HepG2 (cell line): ENCODE measurements around the gene TXNRD3. TPM values are rescaled to one million over a fixed set of nuclear protein-coding genes. Genes with fewer than 3 reads are reported as not detected.

Experiments
- ATAC-seq: fragments of 200-7000 bp; cut with Tn5 transposase; 3 replicates; pipeline ENCODE4 v1.9.1; 2020; ENCODE audit warnings: mild to moderate bottlenecking, moderate library complexity
- BruUV-seq: library from RNA; stranded (reverse); fragments of 400-500 nt; replicated peaks from 2 replicates; lab custom pipeline; 2021; lab: Mats Ljungman, UMichigan
- CTCF ChIA-PET: fragments of 300-600 bp; formaldehyde crosslinking; extraction: SDS; loops from one replicate; lab custom pipeline; 2021; ENCODE audit warnings: low total read pairs, inconsistent platforms, low intra/inter-chr PET ratio; lab: Yijun Ruan, JAX
- POLR2A ChIA-PET: fragments of 350-600 bp; sonication (Branson Sonifier 250); formaldehyde crosslinking; loops from one replicate; lab custom pipeline; 2020; ENCODE audit warnings: antibody characterized with exemption, inconsistent platforms; lab: Yijun Ruan, JAX
- DNase-seq: peaks from one replicate; pipeline ENCODE4 v3.0.0-alpha.2; 2015; ENCODE audit warnings: low spot score
- FAIRE-seq: peaks from 3 replicates; lab custom pipeline; 2011; peaks lifted over from hg19 to GRCh38; lab: Jason Lieb, UNC
- H2AFZ ChIP-seq: one replicate; pipeline ENCODE4 v1.6.1; 2011; ENCODE audit warnings: low read length, inconsistent platforms
- H3K27ac ChIP-seq: fragments of 300-600 bp; 3 replicates; pipeline ENCODE4 v1.8.0; 2011; ENCODE audit warnings: mixed run types, mild to moderate bottlenecking, mixed read lengths, low read length, inconsistent platforms; ENCODE audit not compliant: insufficient read depth; ENCODE audit errors: extremely low read length
- H3K27me3 ChIP-seq, 2 experiments: fragments of 200-600 bp in 1 of 2; 2 replicates in 1 of 2; 3 replicates in 1 of 2; pipeline versions ENCODE4 v1.6.0 to v1.8.0; 2011; ENCODE audit warnings: low read length in 2 of 2, mild to moderate bottlenecking in 2 of 2, moderate library complexity in 2 of 2, inconsistent platforms in 1 of 2; ENCODE audit not compliant: insufficient read depth in 2 of 2, control insufficient read depth in 1 of 2
- H3K36me3 ChIP-seq, 2 experiments: fragments of 200-600 bp in 1 of 2; replicated peaks in 1 of 2; 2 replicates in 1 of 2; 3 replicates in 1 of 2; pipeline versions ENCODE4 v1.5.1 to v1.8.0; 2011; ENCODE audit warnings: low read length in 2 of 2, inconsistent platforms in 1 of 2; ENCODE audit not compliant: insufficient read depth in 2 of 2, control insufficient read depth in 1 of 2
- H3K4me1 ChIP-seq: 2 replicates; pipeline ENCODE4 v1.5.1; 2012; ENCODE audit warnings: low read length, inconsistent platforms; ENCODE audit not compliant: insufficient read depth
- H3K4me2 ChIP-seq: 2 replicates; pipeline ENCODE4 v1.6.0; 2011; ENCODE audit warnings: low read depth, low read length, inconsistent platforms
- H3K4me3 ChIP-seq, 3 experiments: fragments of 200-600 bp in 1 of 3; sonication (generic), shearing (Covaris generic) in 1 of 3; replicated peaks in 1 of 3; 2 replicates each; pipeline ENCODE4 v1.5.1; 2011 to 2016; ENCODE audit warnings: low read length in 3 of 3, inconsistent platforms in 2 of 3, low read depth in 2 of 3, mild to moderate bottlenecking in 2 of 3, control low read depth in 1 of 3, mixed read lengths in 1 of 3; ENCODE audit not compliant: insufficient read depth in 1 of 3
- H3K79me2 ChIP-seq: one replicate; pipeline ENCODE4 v1.6.1; 2011; ENCODE audit warnings: low read length, inconsistent platforms; ENCODE audit not compliant: insufficient read depth
- H3K9ac ChIP-seq: 2 replicates; pipeline ENCODE4 v1.6.0; 2011; ENCODE audit warnings: mild to moderate bottlenecking, low read depth, low read length, inconsistent platforms; ENCODE audit not compliant: insufficient read depth
- H3K9me3 ChIP-seq: 2 replicates; pipeline ENCODE4 v1.5.1; 2012; ENCODE audit warnings: mild to moderate bottlenecking, low read length
- H4K20me1 ChIP-seq: 2 replicates; pipeline ENCODE4 v1.6.0; 2011; ENCODE audit warnings: inconsistent platforms, mild to moderate bottlenecking, low read length, moderate library complexity; ENCODE audit not compliant: insufficient read depth
- PHF21A ChIP-seq: sonication (generic); formaldehyde crosslinking; IDR thresholded peaks from 2 replicates; pipeline ENCODE4 v1.5.0; 2020; ENCODE audit warnings: mild to moderate bottlenecking, missing genetic modification reagents
- PHF5A ChIP-seq: IDR thresholded peaks from one replicate; pipeline ENCODE4 v1.6.1; 2018; ENCODE audit warnings: low read depth, missing genetic modification reagents; ENCODE audit not compliant: unreplicated experiment
- ZFP41 ChIP-seq: sonication (generic); formaldehyde crosslinking; IDR thresholded peaks from 2 replicates; pipeline ENCODE4 v1.4.0; 2020; ENCODE audit warnings: mild to moderate bottlenecking, missing genetic modification reagents, borderline replicate concordance
- ZNF670 ChIP-seq: sonication (generic); formaldehyde crosslinking; IDR thresholded peaks from 2 replicates; pipeline ENCODE4 v1.8.0; 2022; ENCODE audit warnings: mild to moderate bottlenecking, missing genetic modification reagents, borderline replicate concordance
- WGBS: methylation state at CpG from one replicate; pipeline ENCODE4 v1.1.6; 2017; ENCODE audit warnings: low lambda C conversion rate; 5-methylcytosine and 5-hydroxymethylcytosine counted together
- in situ Hi-C: cut with HindIII; loops from 2 replicates; pipeline ENCODE4 v1.10.0; 2017; ENCODE audit warnings: low pct_unique_long_range_greater_than_20kb; ENCODE audit not compliant: extremely low pct_ligation_motif_present
- intact Hi-C: fragments of 100-400 bp; cut with micrococcal nuclease; formaldehyde crosslinking; loops from one replicate; pipeline ENCODE4 v1.10.0; 2022; ENCODE audit not compliant: unreplicated experiment
- polyA plus RNA-seq, 8 experiments: library from polyadenylated mRNA; depleted of rRNA in 3 of 8; stranded (reverse) in 7 of 8; unstranded in 1 of 8; fragments of >200 nt; fragmentation: Illumina TruSeq in 4 of 8; extraction: Trizol in 4 of 8; gene quantifications; 2 replicates each; pipeline versions ENCODE4 v1.2.1 to v1.2.3, GENCODE V29; 2011 to 2016; ENCODE audit warnings: low read depth in 4 of 8, missing spikeins in 1 of 8, mixed read lengths in 1 of 8; ENCODE audit not compliant: insufficient read depth in 1 of 8
- total RNA-seq, 5 experiments: library from RNA; depleted of rRNA; stranded (reverse); fragments of >200 nt; fragmentation: Illumina TruSeq; extraction: Trizol; gene quantifications; 2 replicates each; pipeline ENCODE4 v1.2.3, GENCODE V29; 2016; ENCODE audit warnings: low read depth in 1 of 5
- TF ChIP-seq, protein P1 (sequence below): sonication (generic); formaldehyde crosslinking; IDR thresholded peaks from 2 replicates; pipeline ENCODE4 v1.5.0; 2020; ENCODE audit warnings: mild to moderate bottlenecking, missing genetic modification reagents

Gene TXNRD3
- total and polyA plus RNA-seq, 2 of the 13 experiments (the other 11 are each of a cell fraction or from before 2014, with no cell fraction given), result 4.8 to 20.7 TPM

DNA sequence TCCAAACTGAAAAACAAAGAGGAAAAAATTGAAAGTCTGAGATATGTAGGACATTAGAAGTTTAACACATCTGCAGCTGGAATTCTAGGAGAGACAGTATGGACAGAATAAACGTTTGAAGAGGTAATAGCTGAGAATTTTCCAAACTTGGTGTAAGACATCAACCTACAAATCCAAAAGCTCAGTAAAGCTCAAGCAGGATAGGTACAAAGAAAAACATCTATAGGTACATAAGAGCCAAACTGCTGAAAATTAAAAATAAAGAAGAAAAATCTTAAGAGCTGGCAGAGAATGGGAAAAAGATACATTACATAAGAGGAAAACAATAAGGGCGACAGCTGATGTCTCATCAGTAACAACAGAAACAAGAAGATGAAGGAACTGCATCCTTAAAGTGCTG, 73.4 kb downstream of the TXNRD3 start:
- no peak overlapping the region for H3K27ac ChIP-seq
- H3K27me3 ChIP-seq, result no peaks in the 10 kb centered on the region; a peak in 2 of 5 replicates
- TF ChIP-seq PHF5A (no peak), PHF21A (CRISPR knock-in tag) (no peak)
- no peak overlapping the region for H2AFZ ChIP-seq
- H3K9ac ChIP-seq, result no peak overlapping the region
- H4K20me1 ChIP-seq, result no peaks in the 10 kb centered on the region
- intact Hi-C loops (no loop called here), in situ Hi-C loops (no loop called here)
- H3K79me2 ChIP-seq, result no peaks in the 10 kb centered on the region
- POLR2A ChIA-PET, result no interaction called here
- no peaks in the 10 kb centered on the region for H3K9me3 ChIP-seq
- BruUV-seq, result no TSS peak
- DNase-seq (no peak), FAIRE-seq (no peak), ATAC-seq (no peak)
- H3K4me3 ChIP-seq, result no peak overlapping the region
- H3K4me1 ChIP-seq, result 0 out of 2 replicates have a peak, but pooled peaks cover 3% of the 10 kb centered on the region
- 25% methylated on average over 2 of the region's 2 CpGs for WGBS
- CTCF ChIA-PET, result no interaction called here
- no peak overlapping the region for H3K4me2 ChIP-seq
- H3K36me3 ChIP-seq, result no peaks in the 10 kb centered on the region

DNA sequence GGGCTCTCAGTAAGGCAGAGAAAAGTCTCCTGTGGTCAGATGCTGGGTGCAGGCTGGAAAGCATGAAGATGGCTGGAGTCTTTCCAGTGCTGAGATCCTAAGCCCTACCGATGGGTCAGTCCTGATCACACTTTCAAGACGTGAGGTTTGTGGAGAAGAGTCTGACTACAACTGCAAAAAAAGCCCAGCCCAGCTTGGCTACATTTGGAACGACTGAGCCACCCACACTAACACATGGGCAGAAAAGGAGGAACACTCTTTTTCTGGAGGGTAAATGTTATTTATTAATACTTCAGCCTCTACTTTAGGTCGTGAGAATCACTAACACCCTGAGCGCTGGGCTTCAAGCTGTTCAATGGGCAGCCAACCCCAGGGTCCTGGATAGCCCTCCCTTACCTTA, 74.2 kb downstream of the TXNRD3 start:
- BruUV-seq, result no TSS peak
- Histone ChIP-seq H3K4me1 (0 out of 2 replicates have a peak, but pooled peaks cover 3% of the 10 kb centered on the region), H3K4me2 (no peak overlapping the region), H2AFZ (no peak overlapping the region), H3K36me3 (no peaks in the 10 kb centered on the region), H3K9me3 (no peaks in the 10 kb centered on the region), H4K20me1 (no peaks in the 10 kb centered on the region), H3K27me3 (no peaks in the 10 kb centered on the region; a peak in 2 of 5 replicates), H3K4me3 (no peak overlapping the region), H3K79me2 (no peaks in the 10 kb centered on the region), H3K9ac (no peak overlapping the region), H3K27ac (no peak overlapping the region)
- ChIA-PET CTCF (no interaction called here), POLR2A (no interaction called here)
- intact Hi-C loops (no loop called here), in situ Hi-C loops (no loop called here)
- DNase-seq, result no peak
- FAIRE-seq, result no peak
- 33% methylated on average over 5 of the region's 5 CpGs for WGBS
- no peak for ATAC-seq
- no peak for TF ChIP-seq ZFP41 (CRISPR knock-in tag)
- TF ChIP-seq, protein P1, sequence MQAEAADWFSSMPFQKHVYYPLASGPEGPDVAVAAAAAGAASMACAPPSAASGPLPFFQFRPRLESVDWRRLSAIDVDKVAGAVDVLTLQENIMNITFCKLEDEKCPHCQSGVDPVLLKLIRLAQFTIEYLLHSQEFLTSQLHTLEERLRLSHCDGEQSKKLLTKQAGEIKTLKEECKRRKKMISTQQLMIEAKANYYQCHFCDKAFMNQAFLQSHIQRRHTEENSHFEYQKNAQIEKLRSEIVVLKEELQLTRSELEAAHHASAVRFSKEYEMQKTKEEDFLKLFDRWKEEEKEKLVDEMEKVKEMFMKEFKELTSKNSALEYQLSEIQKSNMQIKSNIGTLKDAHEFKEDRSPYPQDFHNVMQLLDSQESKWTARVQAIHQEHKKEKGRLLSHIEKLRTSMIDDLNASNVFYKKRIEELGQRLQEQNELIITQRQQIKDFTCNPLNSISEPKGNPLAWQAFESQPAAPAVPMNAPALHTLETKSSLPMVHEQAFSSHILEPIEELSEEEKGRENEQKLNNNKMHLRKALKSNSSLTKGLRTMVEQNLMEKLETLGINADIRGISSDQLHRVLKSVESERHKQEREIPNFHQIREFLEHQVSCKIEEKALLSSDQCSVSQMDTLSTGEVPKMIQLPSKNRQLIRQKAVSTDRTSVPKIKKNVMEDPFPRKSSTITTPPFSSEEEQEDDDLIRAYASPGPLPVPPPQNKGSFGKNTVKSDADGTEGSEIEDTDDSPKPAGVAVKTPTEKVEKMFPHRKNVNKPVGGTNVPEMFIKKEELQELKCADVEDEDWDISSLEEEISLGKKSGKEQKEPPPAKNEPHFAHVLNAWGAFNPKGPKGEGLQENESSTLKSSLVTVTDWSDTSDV (CRISPR knock-in tag), result no peak
- TF ChIP-seq ZNF670 (CRISPR knock-in tag), result no peak
